HG02943 (cell line): ENCODE results near the gene CAMTA1.
"Not testable (repeated sequence)": the region's sequence is repeated elsewhere in the genome, so short reads cannot be mapped to it uniquely, and the experiment has no call there.

Experiments used
- ATAC-seq: cut with Tn5 transposase; IDR thresholded peaks from one replicate; pipeline ENCODE4 v1.9.1; 2021; ENCODE audit warnings: mild to moderate bottlenecking, low read depth, moderate library complexity; ENCODE audit not compliant: unreplicated experiment

CAMTA1 gene, protein sequence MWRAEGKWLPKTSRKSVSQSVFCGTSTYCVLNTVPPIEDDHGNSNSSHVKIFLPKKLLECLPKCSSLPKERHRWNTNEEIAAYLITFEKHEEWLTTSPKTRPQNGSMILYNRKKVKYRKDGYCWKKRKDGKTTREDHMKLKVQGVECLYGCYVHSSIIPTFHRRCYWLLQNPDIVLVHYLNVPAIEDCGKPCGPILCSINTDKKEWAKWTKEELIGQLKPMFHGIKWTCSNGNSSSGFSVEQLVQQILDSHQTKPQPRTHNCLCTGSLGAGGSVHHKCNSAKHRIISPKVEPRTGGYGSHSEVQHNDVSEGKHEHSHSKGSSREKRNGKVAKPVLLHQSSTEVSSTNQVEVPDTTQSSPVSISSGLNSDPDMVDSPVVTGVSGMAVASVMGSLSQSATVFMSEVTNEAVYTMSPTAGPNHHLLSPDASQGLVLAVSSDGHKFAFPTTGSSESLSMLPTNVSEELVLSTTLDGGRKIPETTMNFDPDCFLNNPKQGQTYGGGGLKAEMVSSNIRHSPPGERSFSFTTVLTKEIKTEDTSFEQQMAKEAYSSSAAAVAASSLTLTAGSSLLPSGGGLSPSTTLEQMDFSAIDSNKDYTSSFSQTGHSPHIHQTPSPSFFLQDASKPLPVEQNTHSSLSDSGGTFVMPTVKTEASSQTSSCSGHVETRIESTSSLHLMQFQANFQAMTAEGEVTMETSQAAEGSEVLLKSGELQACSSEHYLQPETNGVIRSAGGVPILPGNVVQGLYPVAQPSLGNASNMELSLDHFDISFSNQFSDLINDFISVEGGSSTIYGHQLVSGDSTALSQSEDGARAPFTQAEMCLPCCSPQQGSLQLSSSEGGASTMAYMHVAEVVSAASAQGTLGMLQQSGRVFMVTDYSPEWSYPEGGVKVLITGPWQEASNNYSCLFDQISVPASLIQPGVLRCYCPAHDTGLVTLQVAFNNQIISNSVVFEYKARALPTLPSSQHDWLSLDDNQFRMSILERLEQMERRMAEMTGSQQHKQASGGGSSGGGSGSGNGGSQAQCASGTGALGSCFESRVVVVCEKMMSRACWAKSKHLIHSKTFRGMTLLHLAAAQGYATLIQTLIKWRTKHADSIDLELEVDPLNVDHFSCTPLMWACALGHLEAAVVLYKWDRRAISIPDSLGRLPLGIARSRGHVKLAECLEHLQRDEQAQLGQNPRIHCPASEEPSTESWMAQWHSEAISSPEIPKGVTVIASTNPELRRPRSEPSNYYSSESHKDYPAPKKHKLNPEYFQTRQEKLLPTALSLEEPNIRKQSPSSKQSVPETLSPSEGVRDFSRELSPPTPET (N-terminal part only)

DNA sequence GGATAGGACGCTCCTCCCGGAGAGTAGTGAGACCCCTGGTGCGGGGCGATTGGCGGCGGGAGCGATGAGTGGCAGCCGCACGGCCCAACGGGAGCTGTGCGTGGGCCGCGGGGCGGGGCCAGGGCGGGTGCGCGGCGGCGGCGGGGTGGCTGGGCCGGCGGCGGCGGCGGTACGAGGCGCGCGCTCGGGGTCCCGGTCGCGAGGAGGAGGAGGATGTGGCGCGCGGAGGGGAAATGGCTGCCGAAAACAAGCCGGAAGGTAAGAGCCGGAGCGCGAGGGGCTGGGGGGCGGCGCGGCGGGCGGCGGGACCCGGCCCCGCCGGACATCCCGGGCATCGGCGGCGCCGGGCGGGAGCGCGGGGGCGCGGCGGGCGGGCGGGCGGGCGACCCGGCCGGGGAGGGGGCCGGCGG lies at the start of gene CAMTA1:
CAMTA1 (plus strand) TSS at position 137 of the 410 bp plus-strand sequence; CDS start at position 214, 77 bp downstream.
- ATAC-seq, result no peak

DNA sequence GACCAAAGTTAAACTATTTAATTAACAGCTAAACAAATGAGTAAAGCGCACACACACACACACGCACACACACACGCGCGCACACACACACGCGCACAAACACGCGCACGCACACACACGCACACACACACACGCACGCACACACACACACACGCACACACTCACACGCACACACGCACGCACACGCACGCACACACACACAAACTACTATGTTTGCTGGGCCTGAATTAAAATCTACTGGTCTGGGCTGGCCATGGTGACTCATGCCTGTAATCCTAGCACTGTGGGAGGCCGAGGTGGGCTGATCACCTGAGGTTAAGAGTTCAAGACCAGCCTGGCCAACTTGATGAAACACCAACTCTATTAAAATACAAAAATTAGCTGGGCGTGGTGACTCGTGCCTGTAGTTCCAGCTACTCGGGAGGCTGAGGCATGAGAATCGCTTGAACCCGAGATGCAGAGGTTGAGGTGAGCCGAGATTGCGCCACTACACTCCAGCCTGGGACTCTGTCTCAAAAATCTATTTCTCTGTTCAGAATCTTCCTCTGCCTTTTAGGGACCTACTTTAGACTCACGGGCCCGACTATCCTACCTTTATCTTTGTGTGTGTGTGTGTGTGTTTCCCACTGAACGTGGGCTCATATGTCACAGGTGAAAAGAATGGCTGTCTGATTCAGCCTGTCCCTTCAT lies 46.1 kb upstream of the CAMTA1 start:
- no peak for ATAC-seq

DNA sequence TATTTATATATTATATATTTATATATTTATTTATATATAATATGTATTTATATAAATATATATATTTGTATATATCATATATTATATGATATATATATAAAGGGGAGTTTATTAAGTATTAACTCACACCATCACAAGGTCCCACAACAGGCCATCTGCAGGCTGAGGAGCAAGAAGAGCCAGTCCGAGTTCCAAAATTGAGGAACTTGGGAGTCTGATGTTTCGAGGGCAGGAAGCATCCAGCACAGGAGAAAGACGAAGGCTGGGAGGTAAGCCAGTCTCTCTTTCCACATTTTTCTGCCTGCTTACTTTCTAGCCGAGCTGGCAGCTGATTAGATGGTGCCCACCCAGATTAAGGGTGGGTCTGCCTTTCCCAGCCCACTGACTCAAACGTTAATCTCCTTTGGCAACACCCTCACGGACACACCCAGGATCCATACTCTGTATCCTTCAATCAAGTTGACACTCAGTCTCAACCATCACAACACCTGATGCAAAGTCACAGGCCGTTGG lies 42.5 kb upstream of the CAMTA1 start:
- not testable (repeated sequence) for ATAC-seq

DNA sequence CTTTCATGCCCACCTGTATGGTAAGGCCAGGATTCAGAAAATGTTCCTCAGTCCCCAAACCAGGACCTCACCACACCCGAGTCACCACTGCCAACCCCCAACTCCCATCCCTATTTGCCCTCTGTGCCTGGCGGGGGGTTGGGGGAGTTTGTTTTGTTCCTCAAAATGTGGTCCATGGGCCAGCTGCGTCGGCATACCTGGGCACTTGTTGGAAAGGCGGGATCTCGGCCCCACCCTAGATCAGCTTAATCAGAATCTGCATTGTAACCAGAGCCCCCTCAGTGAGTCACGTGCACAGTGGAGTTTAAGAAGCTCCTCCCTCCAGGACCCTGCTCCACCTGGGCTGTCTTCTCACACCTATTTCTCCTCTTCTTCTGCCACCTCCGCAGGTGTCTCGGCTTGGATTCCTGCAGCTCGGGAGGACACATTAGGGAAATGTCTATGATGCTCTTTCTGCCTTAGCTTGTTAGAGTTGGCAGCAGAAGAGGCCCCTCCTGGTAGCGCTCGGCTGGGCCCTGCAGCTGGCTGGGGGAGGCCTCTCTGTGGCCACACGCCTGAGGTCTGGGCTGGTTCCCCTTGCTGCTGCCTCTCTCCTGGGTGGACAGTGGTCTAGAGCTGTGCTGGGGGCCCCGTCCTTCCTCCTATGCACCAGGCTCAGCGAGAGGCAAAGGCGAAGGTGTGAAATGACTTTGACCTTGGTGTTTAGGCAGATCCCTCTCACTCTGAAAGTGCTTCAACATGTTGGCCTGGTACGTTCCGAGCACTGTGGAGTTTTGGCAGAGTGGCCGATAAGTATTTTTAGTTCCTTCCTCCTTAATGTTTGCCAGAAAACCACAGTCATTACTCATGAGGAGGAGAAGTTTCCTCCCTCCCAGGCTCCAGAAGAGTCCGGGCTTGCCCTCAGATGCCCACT lies 41.8 kb upstream of the CAMTA1 start:
- ATAC-seq, result no peak

DNA sequence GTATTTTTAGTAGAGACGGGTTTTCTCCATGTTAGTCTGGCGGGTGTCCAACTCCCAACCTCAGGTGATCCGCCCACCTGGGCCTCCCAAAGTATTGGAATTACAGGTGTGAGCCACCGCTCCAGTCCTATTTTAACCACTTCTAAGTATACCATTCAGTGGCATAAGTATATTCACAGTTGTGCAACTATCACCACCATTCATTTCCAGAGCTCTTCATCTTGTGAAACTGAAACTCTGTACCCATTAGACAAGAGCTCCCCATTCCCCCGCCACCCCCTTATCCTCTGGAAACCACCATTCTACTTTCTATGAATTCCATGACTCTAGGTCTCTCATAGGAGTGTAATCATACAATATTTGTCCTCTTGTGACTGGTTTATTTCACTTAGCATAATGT lies 40.2 kb upstream of the CAMTA1 start:
- no peak for ATAC-seq

DNA sequence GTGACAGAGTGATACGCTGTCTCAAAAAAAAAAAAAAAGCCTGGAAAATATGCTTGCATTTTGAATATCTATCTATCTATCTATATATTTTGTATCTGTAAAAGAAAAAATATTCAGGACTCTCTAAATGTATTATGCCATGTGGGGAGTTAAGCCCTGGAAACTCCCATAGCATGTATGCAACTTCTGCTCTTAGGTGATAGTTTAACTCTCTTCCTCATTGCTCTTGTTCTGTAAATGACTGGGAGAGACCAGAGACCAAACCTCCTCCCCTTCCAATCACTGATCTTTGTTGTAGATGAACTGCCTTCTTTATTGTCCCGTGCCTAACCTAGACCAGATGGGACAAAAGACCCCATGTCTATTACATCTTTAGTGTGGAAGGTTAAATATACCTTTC lies 37.6 kb upstream of the CAMTA1 start:
- no peak for ATAC-seq

DNA sequence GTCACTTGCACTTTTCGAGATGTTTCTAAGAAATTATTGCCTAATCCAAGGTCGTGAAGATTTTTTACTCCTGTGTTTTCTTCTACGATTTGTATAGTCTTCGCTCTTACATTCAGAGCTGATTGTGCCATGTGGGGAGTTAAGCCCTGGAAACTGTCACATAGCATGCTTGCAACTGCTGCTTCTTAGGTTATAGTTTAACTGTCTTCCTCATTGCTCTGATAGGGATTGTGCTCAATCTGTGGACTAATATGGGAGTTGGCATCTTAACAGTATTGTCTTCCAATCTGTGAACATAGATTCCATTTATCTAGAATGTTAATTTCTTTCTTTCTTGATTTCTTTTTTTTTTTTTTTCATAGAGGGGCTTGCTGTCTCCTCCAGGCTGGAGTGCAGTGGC lies 34.8 kb upstream of the CAMTA1 start:
- ATAC-seq, result no peak

DNA sequence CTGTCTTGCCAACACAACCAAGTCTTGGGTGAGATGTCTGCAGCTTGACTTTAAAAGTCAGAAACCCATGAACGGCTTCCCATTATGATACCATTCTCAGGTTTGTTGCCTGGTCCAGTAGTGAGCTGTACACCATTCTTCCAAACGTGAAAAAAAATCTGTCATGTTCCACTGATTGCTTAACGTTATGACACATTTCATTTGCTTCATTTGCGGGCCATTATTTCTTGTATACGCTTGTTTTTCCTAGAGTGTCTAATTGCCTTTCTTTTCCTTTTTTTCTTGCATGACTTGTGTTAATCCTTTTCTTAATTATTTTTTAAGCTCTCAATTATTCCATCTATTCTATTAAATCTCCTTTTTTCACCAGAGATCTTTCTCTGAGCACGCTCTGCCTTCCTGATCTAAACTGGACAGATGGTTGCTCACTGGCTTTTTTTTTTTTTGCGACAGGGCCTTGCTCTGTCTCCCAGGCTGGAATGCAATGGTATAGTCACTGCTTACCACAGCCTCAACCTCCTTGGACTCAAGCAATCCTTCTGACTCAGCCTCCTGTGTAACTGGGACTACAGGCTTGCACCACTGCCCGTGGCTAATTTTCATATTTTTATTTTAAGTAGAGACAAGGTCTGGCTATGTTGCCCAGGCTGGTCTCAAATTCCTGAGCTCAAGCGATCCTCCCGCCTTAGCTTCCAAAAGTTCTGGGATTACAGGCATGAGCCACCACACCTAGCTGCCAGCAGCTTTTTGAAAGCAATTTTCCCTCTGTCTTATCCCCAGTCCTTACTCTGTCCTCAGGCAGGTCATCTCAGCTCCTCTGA lies 31.7 kb upstream of the CAMTA1 start:
- no peak for ATAC-seq

DNA sequence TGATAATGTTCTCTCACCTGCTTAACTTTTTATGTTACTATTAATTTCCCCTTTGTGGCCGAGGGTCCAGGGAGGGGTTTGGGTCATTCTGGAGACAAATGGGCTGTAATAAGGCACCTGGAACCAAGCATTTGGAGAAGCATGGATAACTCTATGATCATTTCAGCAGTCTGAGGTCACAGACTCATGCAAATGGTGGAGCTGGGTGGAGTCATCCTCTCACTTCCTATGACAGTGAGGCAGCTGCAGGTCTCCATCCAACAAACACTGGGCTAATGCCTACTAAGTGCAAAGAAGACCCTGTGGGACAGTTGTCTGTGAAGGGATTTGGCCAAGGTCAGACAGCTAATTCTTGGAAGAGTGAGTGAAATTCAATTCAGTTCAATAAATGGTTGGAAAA lies 28.8 kb upstream of the CAMTA1 start:
- ATAC-seq, result no peak

DNA sequence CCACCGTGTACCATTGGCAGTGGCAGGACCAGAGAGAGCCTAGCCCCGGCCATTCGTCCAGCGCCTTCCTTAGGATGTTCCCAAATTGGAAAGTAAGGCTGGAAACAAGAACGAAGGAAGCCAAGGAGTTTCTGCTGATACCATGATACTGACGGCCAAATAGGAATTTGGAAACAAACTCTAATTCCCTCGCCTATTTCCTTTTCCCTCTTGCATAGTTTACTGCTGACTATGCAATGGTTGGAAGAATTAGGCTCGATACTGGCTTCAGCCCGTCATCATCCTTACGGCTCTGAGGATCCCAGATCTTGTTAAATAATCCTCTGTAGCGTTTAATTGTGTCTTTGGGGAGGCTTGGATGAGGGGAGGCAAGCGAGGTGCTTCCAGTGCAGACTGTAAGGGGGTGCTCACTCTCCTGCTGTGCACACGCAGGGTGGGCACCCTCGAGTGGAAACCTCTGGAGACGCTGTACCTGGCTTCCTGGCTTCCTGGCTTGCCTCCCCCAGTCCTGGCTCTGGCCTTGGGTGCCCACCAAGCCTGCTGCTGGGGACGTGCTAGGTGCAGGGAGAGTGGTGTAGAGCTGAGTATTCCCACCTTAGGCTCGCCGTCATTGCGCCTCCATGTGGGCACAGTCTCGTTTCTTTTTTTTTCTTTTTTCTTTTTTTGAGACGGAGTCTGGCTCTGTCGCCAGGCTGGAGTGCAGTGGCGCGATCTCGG lies 27.4 kb upstream of the CAMTA1 start:
- no peak for ATAC-seq

DNA sequence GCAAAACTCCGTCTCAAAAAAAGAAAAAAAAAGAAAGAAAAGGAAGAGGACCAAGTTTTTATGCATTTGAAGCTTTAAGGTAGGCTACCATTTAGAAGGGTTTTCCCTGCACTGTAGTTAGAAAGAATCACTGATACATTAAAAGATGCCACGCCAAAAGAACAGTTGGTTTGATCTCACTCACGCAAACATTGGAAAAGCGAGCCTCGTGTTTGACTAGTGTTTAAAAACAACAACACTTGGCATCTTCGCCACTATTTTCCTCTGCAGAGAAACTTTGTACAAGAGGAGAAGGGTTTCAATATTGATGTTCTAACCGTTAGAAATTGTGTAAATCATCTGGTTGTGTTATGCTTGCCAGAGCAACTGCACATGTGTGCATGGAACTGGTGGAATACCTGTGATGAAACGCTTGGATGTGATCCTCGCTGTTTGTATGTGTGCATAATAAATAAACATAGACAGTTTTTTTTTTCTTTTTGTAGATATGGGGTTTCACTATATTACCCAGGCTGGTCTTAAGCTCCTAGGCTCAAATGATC lies 24.0 kb upstream of the CAMTA1 start:
- no peak for ATAC-seq

DNA sequence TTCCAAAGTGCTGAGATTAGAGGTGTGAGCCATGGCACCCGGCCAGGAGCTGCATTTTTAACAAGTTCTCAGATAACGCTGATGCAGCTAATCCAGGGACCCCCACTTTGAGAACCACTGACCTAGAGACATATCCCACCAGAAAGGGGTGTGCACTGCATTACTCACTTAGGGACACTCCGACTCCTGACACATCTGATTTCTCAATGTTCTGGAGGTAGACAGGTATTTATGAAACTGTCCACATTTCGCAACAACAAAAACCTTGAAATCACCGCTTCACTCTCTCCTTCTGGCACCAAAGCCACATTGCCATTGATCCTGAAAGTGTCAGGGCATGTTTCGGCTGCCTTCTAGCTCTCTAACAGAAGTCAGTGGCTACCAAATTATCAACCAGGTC lies 23.2 kb upstream of the CAMTA1 start:
- ATAC-seq, result no peak

DNA sequence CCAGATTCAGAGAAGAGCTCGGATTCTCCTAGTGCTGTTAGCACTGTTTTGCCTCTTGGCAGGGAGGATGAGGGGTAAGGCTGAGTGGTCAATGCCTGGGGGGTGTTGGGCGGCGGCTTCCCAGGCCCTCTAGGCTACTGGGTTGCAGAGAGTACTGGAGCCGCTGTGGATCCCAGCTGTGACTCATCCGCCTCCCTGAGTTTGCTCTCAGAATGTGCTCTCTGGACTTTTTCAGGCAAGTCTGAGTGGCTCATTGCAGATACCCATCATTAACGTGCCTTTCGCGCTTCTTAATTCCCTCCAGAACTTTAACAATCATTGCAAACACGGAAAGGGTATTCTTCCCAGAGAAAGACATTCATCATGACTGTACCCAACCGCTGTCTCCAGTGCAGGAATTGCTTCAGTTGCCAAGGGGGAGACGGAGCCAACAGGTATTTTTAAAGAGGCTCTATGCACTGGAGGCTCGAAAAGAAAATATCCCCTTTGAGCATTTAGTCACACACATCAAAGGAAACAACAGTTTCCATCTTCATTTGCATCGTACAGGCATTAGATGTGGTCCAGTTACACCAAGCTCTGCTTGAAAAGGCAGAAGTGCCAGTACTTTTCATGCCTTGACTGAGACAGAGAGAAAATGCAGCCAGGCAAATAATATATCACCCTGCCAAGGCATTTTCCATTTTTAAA lies 14.4 kb upstream of the CAMTA1 start:
- no peak for ATAC-seq

DNA sequence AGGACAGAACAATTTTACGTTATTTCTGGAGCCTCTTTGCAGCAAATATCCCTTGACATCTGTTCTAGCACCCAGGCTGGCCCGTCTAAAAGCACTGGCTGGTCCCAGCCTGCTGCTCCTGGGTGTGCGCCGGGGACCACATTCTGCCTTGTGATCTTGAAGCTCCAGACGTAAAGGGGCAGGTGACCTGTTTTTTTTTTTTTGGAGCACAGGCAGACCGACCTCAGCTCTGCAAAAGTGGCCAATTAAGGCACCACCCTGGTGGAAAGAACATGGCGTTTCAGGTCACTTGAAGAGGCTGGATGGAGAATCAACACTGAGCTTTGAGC lies 13.8 kb upstream of the CAMTA1 start:
- ATAC-seq, result no peak

DNA sequence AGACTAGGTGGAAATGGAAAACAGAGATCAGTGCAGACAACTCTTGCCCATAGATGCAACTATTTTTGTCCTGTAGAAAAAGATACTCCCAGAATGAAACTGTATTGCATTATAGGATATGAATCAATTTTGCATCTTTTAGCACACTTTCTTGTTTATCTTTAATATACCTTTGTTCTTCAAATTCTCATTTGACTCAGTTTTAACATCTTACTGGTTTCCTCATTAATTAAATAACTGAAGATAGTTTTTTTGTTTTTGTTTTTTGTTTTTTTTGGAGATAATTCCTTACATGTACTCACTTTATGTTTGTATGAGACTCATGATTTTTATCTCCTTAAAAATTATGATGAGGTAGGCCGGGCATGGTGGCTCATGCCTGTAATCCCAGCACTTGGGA lies 10.9 kb upstream of the CAMTA1 start:
- ATAC-seq, result no peak

DNA sequence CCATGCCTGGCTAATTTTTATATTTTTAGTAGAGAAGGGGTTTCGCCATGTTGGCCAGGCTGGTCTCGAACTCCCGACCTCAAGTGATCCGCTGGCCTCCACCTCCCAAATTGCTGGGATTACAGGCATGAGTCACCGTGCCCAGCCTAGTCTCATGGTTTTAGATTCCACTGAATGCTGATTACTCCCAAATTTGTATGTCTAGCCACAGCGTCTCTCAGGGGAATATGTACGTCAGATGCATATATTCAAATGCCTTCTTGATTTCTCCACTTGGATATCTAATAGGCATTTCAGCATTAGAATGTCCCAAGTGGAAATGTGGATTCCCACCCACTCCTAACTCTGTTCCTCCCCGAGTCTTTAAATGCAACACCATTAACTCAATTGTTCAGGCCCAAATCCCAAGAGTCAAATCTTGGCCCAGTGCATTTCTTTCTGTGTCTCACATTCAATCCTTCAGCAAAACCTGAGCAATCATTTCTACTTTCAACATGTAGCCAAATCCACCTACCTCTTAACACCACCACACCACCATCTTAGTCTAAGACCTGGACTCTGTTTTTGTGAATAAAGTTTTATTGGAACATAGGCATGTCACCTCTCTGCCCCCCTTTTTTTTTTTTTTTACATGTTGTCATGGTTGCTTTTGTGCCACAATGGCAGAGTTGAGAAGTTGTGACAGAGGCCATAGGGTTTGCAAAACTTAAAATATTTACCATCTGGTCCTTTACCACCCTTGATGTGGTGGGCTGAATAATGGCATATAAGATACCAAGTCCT lies 9.8 kb upstream of the CAMTA1 start:
- no peak for ATAC-seq
